Neural cell (in vitro differentiated cells): ENCODE measurements around the gene NPSR1. TPM values are rescaled to one million over a fixed set of nuclear protein-coding genes. Genes with fewer than 3 reads are reported as not detected.

Experiments used
- H2AFZ ChIP-seq: fragments of 200-600, 300-800 bp; sonication (generic), shearing (Covaris generic); 2 replicates; pipeline ENCODE4 v1.6.0; 2014; ENCODE audit warnings: low read depth, mild to moderate bottlenecking, antibody characterized with exemption, low read length, moderate library complexity
- H3F3A ChIP-seq: fragments of 200-600 bp; shearing (Covaris generic); 2 replicates; pipeline ENCODE4 v1.6.1; 2016; ENCODE audit warnings: mild to moderate bottlenecking, moderate library complexity, mixed read lengths, antibody characterized with exemption, low read length; ENCODE audit not compliant: insufficient read depth, poor library complexity, severe bottlenecking
- H3K27ac ChIP-seq: fragments of 200-600, 300-800 bp; sonication (generic), shearing (Covaris generic); 2 replicates; pipeline ENCODE4 v1.5.1; 2014; ENCODE audit warnings: mild to moderate bottlenecking, low read length, moderate library complexity
- H3K27me3 ChIP-seq: fragments of 300-800, 200-600 bp; sonication (generic), shearing (Covaris generic); 2 replicates; pipeline ENCODE4 v1.6.0; 2014; ENCODE audit warnings: mild to moderate bottlenecking, low read depth, low read length, moderate library complexity; ENCODE audit not compliant: insufficient read depth
- H3K36me3 ChIP-seq: fragments of 300-800, 200-600 bp; sonication (generic), shearing (Covaris generic); 2 replicates; pipeline ENCODE4 v1.5.1; 2014; ENCODE audit warnings: mild to moderate bottlenecking, antibody characterized with exemption, low read length, moderate library complexity; ENCODE audit not compliant: insufficient read depth
- H3K4me2 ChIP-seq: fragments of 300-800, 200-600 bp; sonication (generic), shearing (Covaris generic); 2 replicates; pipeline ENCODE4 v1.6.0; 2014; ENCODE audit warnings: mild to moderate bottlenecking, low read length
- H3K4me3 ChIP-seq: fragments of 300-800, 200-600 bp; sonication (generic), shearing (Covaris generic); 2 replicates; pipeline ENCODE4 v1.5.1; 2014; ENCODE audit warnings: mild to moderate bottlenecking, low read length, moderate library complexity
- H3K79me2 ChIP-seq: fragments of 200-600 bp; shearing (Covaris generic); replicated peaks from 2 replicates; pipeline ENCODE4 v1.6.0; 2014; ENCODE audit warnings: mild to moderate bottlenecking, low read length, moderate library complexity; ENCODE audit not compliant: insufficient read depth
- H3K9ac ChIP-seq: fragments of 300-800, 200-600 bp; sonication (generic), shearing (Covaris generic); 2 replicates; pipeline ENCODE4 v1.6.1; 2016; ENCODE audit warnings: mild to moderate bottlenecking, low read length, mixed read lengths
- H3K9me2 ChIP-seq: fragments of 200-600 bp; shearing (Covaris generic); 2 replicates; pipeline ENCODE4 v1.6.1; 2016; ENCODE audit warnings: mild to moderate bottlenecking, low read length, mixed read lengths; ENCODE audit not compliant: insufficient read depth
- H3K9me3 ChIP-seq: fragments of 200-600, 300-800 bp; sonication (generic), shearing (Covaris generic); 2 replicates; pipeline ENCODE4 v1.6.1; 2016; ENCODE audit warnings: mild to moderate bottlenecking, mixed run types, low read length, moderate library complexity, mixed read lengths
- H4K20me1 ChIP-seq: fragments of 200-600 bp; shearing (Covaris generic); 2 replicates; pipeline ENCODE4 v1.6.1; 2016; ENCODE audit warnings: mild to moderate bottlenecking, mixed run types; ENCODE audit not compliant: insufficient read depth
- EP300 ChIP-seq: fragments of 450-650 bp; conservative IDR thresholded peaks from 2 replicates; pipeline ENCODE4 v1.6.1; 2014; ENCODE audit warnings: antibody characterized with exemption, mild to moderate bottlenecking, moderate library complexity; ENCODE audit not compliant: poor library complexity, severe bottlenecking
- EZH2 ChIP-seq: fragments of 200-600, 300-800 bp; shearing (Covaris generic), sonication (generic); IDR thresholded peaks from 2 replicates; pipeline ENCODE4 v1.6.1; 2014; ENCODE audit warnings: antibody characterized with exemption, low read length, borderline replicate concordance, mild to moderate bottlenecking; ENCODE audit not compliant: insufficient read depth, poor library complexity, severe bottlenecking
- MXI1 ChIP-seq: fragments of 450-650 bp; conservative IDR thresholded peaks from 2 replicates; pipeline ENCODE4 v1.6.1; 2014; ENCODE audit warnings: antibody characterized with exemption, mild to moderate bottlenecking; ENCODE audit not compliant: poor library complexity, severe bottlenecking
- POLR2AphosphoS5 ChIP-seq: IDR thresholded peaks from 2 replicates; pipeline ENCODE4 v1.6.1; 2012
- RAD21 ChIP-seq: fragments of 450-650 bp; conservative IDR thresholded peaks from 2 replicates; pipeline ENCODE4 v1.6.1; 2014; ENCODE audit warnings: antibody characterized with exemption, mild to moderate bottlenecking, moderate library complexity
- SMC3 ChIP-seq: fragments of 450-650 bp; conservative IDR thresholded peaks from 2 replicates; pipeline ENCODE4 v1.6.1; 2014; ENCODE audit warnings: antibody characterized with exemption, mild to moderate bottlenecking, moderate library complexity; ENCODE audit not compliant: poor library complexity
- TAF1 ChIP-seq: IDR thresholded peaks from 2 replicates; pipeline ENCODE4 v1.6.1; 2012; ENCODE audit warnings: low read depth
- polyA plus RNA-seq: library from polyadenylated mRNA; depleted of rRNA; stranded (reverse); fragments of >200 nt; gene quantifications from 2 replicates; pipeline ENCODE4 v1.2.3, GENCODE V29; 2014
- TF ChIP-seq, protein P1 (sequence below): IDR thresholded peaks from 2 replicates; pipeline ENCODE4 v1.6.1; 2012; ENCODE audit warnings: borderline replicate concordance
- TF ChIP-seq, protein P2 (sequence below): fragments of 450-650 bp; IDR thresholded peaks from 2 replicates; pipeline ENCODE4 v1.5.1; 2014; ENCODE audit warnings: antibody characterized with exemption, mild to moderate bottlenecking, moderate library complexity; ENCODE audit not compliant: poor library complexity, severe bottlenecking

Gene NPSR1
- polyA plus RNA-seq, 1 donor from 2014 or later: not detected

DNA sequence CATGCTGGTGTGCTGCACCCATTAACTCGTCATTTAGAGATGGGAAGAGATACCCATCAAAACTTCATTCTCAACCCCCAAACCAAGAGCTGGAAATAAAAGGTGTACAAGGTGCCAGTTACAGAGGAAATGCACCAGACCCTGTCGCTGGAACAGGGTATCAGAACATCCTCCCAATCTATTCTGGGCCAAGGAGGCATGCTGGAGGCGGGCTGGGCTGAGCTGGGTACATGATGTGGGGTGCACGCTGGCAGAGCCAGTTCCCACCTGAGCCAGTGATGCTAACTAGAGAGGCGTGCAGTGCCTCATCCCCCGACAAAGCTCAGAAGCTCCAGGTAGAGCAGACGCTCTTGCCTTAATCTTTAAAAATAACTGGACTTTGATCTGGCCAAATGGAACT is 70.1 kb downstream of the NPSR1 start:
- no peak overlapping the region for H3K27ac ChIP-seq
- H3K36me3 ChIP-seq: no peaks in the 10 kb centered on the region
- no peaks in the 10 kb centered on the region for H3F3A ChIP-seq
- no peaks in the 10 kb centered on the region for H3K27me3 ChIP-seq
- no peak overlapping the region for H3K4me3 ChIP-seq
- no peak overlapping the region for H2AFZ ChIP-seq
- H3K9ac ChIP-seq: no peak overlapping the region
- no peak overlapping the region for H3K4me2 ChIP-seq
- H3K79me2 ChIP-seq: no peaks in the 10 kb centered on the region
- TF ChIP-seq MXI1 (no peak), EZH2 (no peak), TAF1 (no peak), EP300 (no peak), RAD21 (no peak), SMC3 (no peak), POLR2AphosphoS5 (no peak)
- TF ChIP-seq, protein P1, sequence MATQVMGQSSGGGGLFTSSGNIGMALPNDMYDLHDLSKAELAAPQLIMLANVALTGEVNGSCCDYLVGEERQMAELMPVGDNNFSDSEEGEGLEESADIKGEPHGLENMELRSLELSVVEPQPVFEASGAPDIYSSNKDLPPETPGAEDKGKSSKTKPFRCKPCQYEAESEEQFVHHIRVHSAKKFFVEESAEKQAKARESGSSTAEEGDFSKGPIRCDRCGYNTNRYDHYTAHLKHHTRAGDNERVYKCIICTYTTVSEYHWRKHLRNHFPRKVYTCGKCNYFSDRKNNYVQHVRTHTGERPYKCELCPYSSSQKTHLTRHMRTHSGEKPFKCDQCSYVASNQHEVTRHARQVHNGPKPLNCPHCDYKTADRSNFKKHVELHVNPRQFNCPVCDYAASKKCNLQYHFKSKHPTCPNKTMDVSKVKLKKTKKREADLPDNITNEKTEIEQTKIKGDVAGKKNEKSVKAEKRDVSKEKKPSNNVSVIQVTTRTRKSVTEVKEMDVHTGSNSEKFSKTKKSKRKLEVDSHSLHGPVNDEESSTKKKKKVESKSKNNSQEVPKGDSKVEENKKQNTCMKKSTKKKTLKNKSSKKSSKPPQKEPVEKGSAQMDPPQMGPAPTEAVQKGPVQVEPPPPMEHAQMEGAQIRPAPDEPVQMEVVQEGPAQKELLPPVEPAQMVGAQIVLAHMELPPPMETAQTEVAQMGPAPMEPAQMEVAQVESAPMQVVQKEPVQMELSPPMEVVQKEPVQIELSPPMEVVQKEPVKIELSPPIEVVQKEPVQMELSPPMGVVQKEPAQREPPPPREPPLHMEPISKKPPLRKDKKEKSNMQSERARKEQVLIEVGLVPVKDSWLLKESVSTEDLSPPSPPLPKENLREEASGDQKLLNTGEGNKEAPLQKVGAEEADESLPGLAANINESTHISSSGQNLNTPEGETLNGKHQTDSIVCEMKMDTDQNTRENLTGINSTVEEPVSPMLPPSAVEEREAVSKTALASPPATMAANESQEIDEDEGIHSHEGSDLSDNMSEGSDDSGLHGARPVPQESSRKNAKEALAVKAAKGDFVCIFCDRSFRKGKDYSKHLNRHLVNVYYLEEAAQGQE: no peak
- TF ChIP-seq, protein P2, sequence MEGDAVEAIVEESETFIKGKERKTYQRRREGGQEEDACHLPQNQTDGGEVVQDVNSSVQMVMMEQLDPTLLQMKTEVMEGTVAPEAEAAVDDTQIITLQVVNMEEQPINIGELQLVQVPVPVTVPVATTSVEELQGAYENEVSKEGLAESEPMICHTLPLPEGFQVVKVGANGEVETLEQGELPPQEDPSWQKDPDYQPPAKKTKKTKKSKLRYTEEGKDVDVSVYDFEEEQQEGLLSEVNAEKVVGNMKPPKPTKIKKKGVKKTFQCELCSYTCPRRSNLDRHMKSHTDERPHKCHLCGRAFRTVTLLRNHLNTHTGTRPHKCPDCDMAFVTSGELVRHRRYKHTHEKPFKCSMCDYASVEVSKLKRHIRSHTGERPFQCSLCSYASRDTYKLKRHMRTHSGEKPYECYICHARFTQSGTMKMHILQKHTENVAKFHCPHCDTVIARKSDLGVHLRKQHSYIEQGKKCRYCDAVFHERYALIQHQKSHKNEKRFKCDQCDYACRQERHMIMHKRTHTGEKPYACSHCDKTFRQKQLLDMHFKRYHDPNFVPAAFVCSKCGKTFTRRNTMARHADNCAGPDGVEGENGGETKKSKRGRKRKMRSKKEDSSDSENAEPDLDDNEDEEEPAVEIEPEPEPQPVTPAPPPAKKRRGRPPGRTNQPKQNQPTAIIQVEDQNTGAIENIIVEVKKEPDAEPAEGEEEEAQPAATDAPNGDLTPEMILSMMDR: no peak
- no peaks in the 10 kb centered on the region for H3K9me3 ChIP-seq
- H4K20me1 ChIP-seq: no peaks in the 10 kb centered on the region
- no peaks in the 10 kb centered on the region for H3K9me2 ChIP-seq

DNA sequence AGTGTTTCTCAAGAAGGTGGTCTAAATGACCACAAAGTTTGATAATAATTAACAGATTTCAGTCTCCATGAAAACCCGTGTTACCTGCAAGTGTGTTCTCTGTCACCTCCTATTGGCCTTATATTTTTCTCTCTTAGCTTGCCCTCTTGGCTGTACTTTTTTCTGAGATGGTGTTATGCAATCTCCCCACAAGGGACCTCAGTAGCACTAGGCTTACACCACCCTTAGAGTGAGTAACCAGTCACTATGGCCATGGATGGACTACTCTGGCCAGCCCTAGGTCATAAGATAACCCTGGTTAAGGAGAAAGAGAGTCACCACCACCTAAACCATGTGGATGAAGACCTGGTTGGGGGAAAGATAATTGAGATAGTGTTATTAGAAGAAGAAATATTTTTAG is 76.8 kb downstream of the NPSR1 start:
- Histone ChIP-seq H3K36me3 (no peaks in the 10 kb centered on the region), H3K9me2 (no peaks in the 10 kb centered on the region)

More for the DNA sequence above, 76.8 kb downstream of the NPSR1 start:
- no peak overlapping the region for H3K4me2 ChIP-seq
- H3K9ac ChIP-seq: no peak overlapping the region
- H3F3A ChIP-seq: no peaks in the 10 kb centered on the region
- no peak overlapping the region for H3K4me3 ChIP-seq
- no peak overlapping the region for H2AFZ ChIP-seq
- TF ChIP-seq EP300: no peak
- no peak for TF ChIP-seq TAF1
- TF ChIP-seq MXI1: no peak
- no peak for TF ChIP-seq RAD21
- no peak for TF ChIP-seq EZH2
- no peak for TF ChIP-seq SMC3
- TF ChIP-seq, protein P1: no peak
- TF ChIP-seq, protein P2: no peak
- TF ChIP-seq POLR2AphosphoS5: no peak
- H3K9me3 ChIP-seq: no peaks in the 10 kb centered on the region
- no peaks in the 10 kb centered on the region for H3K79me2 ChIP-seq
- H4K20me1 ChIP-seq: no peaks in the 10 kb centered on the region
- no peak overlapping the region for H3K27ac ChIP-seq
- no peaks in the 10 kb centered on the region for H3K27me3 ChIP-seq
